ENCODE data around the gene SLC24A1.

DNA sequence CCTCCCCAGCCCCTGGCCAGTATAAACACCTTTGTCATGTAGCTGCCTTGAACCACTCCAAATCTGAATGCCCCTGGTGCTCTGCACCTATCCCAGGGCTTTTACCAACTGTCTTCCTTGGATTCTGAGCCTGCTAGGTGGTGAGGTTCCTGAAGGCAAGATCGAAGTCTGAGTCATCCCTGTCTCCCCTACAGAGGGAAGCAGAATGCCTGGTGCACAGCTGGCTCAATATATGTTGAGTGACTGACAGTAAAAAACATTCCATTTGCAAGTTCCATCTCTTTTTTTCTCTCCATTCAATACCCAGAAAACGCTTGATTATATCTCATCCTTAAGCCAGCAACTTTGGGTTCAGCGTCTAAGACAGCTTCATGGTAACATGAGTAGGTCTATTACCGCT is 24.7 kb downstream of the SLC24A1 start:
- TF ChIP-seq, protein P1, sequence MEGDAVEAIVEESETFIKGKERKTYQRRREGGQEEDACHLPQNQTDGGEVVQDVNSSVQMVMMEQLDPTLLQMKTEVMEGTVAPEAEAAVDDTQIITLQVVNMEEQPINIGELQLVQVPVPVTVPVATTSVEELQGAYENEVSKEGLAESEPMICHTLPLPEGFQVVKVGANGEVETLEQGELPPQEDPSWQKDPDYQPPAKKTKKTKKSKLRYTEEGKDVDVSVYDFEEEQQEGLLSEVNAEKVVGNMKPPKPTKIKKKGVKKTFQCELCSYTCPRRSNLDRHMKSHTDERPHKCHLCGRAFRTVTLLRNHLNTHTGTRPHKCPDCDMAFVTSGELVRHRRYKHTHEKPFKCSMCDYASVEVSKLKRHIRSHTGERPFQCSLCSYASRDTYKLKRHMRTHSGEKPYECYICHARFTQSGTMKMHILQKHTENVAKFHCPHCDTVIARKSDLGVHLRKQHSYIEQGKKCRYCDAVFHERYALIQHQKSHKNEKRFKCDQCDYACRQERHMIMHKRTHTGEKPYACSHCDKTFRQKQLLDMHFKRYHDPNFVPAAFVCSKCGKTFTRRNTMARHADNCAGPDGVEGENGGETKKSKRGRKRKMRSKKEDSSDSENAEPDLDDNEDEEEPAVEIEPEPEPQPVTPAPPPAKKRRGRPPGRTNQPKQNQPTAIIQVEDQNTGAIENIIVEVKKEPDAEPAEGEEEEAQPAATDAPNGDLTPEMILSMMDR (IDR thresholded peaks at IDR 0.05) = no peak
- no peak for TF ChIP-seq POLR2A (IDR thresholded peaks at IDR 0.05)
